CD4-positive, alpha-beta T cell treated with Interferon gamma for 1 hour (primary cell): ENCODE data around the gene USP14.

Source experiments
- DNase-seq: peaks from one replicate; pipeline ENCODE4 v3.0.0-alpha.2; 2020

USP14 gene

DNA sequence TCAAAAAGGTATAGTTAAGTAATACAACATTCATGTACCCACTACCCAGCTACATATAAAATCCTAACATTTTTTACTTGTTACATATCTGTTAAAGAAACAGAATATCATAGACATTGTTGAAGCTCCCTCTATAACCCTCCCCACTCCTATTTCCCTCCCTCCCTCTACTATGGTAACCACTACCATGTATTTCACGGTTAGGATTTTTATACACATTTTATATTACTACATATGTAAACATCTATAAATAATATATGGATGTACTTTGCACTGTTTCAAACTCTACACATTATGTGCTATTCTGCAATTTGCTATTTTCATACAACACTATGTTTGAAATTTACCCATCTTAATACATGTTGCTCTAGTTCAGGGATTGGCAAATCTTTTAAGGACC lies 73.2 kb downstream of the USP14 start:
- no peak for DNase-seq

DNA sequence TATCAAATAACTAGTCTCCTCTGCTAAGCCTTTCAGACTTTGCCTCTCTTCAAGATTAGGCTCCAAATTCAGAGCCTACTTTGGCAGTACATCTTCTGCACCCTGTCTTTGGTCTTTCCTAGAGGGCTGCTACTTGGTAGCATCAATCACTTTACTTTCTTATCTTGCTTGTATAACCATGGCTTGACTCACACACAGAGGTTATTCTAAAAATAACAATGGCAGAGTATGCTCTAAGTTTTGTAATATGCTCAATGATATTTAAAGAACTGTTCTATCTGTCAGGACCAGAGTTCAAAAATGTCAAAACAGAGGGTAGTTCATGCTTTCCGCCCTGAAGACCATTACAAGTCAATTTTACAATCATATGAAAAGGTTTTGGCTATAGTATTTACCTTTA lies 81.8 kb downstream of the USP14 start:
- no peak for DNase-seq

DNA sequence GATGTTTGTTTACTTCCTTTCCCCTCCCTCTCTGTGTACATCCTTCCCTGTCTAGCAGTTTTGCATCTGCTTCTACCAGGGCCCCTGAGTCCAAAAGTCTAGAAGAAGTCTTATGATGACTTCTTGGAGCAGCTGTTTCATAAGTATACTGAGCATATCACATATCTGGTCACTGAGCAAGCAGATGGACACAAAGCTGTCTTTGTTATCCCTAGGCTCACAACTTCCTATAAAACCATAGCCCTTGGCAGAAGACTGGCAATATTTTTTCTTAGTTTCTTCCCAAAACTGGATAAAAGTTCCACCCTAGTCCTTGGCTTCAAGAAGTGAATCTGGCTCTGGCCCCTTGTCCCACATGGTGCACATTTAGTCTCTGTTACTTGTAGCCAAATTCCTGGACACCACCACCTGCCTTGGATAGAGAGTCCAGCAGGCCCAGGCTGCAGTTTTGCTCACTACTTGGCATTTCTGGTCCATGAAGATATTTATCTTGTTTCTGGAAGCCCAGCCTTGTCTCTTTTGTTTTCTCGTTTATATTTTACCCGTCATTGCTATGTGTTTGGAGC lies 87.0 kb downstream of the USP14 start:
- no peak for DNase-seq

DNA sequence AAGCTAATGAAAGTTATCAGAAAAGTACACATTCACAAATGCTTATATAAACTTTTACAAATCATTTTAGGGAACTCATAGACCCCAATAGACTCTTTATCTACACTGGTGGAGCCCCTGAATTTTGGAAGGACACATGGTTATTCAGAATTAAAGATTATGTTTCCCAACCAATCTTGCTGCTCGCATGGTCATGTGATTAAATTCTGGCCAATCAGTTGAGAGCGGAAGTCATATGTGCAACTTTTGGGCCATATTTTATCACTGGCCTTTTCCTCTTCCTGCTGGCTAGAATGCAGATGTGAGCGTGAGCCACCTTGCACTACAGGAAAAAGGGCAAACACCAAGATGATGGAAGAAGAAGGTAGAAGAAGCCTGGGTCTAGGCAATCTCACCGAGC lies 89.7 kb downstream of the USP14 start:
- DNase-seq = no peak

- DNase-seq = no peak
Measured at GRCh38 chr18:250685-251084, 92.3 kb downstream of the USP14 start.

DNA sequence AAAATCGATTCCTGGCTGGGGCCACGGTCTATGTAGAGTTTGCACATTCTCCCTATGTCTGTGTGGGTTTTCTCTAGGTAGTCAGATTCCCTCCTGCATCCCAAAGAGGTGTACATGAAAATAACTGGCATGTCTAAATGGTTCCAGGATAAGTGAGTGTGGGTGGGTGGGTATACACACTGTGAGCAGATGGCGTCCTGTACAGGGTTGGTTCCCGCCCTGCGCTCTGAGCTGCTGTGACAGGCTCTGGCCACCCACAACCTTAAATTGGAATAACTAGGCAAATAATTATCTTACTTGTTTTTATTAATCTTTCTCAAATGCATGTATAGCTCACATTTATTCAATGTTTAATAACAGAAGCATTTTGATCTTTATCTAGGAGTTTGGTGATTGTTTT lies 93.2 kb downstream of the USP14 start:
- no peak for DNase-seq

- no peak for DNase-seq
Measured at GRCh38 chr18:253121-253520, 94.8 kb downstream of the USP14 start.

GRCh38 chr18:255171-255570 lies 96.8 kb downstream of the USP14 start:
- no peak for DNase-seq

DNA sequence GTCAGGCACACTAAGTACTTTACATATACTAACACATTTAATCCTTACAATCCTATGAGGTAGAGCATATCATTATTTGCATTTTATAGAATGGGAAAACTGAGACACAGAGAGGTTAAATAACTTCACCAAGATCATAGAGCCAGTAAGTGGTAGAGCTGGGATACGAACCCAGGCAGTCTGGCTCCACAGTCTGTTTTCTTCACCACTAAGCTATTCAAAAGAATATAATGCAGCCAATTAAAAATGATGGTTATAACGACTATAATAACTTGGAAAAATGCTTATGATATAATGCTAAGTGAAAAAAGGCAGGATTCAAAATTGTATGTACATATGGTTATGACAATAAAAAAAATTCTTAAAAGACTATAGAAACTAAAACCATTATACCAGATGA lies 102.2 kb downstream of the USP14 start:
- no peak for DNase-seq

DNA sequence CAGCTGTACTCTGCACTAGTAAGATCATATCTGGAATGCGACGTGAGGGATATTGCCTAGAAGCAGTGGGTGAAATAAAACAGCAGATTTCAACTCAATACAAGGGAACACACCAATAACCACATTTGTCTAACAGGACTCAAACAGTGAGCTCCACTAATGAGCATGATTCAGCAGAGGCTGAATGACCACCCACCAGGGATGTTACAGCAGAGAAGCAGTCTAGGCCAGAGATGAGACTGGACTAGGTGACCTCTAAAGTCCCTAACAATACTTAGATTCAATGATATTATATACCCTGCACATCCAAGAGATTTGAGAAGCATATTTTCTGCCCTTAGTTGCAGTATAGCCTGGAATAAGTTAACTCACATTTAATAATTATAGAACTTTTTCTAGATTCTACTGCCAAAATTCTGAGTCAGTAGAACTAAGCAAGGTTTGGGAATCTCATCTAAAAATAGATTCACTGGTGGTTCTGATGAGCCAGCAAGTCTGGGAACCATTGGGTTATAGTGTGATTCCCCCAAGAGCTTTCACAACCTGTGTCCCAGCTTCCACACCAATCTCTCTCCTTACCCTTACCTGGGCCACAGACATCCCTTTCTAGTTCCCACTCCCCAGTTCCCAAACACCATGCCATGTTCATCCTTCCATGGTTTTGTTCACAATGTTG lies 103.2 kb downstream of the USP14 start:
- no peak for DNase-seq
